Dermis lymphatic vessel endothelial cell (primary cell): ENCODE data around the gene GGT5. TPM values are rescaled to one million over a fixed set of nuclear protein-coding genes. Genes with fewer than 3 reads are reported as not detected.

Experiments used
- total RNA-seq: library from RNA; depleted of rRNA; stranded (reverse); fragments of >200 nt; gene quantifications from 2 replicates; pipeline ENCODE4 v1.2.1, GENCODE V29; 2014

Gene GGT5
- total RNA-seq: 1.8 and 8.9 TPM in 2 replicates

GRCh38 chr22:24245030-24245431 is at the start of gene GGT5:
GGT5 (minus strand) TSS chr22:24245082; CDS start chr22:24244725, 357 bp downstream.

DNA sequence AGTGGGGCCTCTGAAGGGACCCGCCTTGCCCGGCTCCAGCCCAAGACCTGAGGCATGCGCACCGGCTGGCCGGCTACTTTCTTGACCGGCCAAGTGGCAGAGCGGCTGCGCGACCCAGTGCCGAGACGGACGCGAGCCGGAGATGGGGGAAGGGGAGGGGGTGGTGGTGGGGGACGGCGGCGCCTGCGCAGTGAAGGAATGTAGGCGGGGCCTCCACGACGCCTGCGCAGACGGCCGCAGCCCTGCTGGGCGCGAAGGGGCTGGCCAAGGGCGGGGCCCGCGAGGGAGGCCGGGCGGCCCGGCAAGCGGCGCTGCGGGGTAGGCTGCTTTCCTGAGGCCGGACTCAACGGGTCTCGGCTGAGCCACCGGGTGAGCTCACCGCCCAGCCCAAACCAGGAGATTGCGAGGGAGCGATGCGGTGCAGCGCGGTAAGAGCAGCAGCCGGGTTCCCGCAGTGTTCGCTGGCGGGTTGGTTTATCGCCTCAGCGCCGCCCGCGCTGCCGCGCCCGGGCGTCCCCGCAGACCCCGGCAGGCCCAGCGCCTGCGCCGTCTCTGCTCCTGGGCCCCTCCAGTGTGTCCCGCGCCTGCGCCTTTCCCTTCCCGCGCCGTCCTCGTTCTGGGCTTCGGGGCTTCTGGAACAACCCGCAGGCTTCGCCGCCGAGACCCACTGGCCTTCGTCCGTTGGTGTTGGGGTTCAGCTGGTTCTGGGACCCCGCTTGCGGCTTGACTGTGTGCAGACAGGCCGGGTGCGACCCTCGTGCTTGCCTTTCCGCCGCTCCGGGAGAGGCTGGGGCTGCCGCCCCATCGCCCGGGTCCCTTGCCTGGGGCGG is 25.9 kb upstream of the GGT5 start, which contains the start of gene SPECC1L:
Gene SPECC1L (plus strand): TSS at position 276 of the 830 bp plus-strand sequence. CDS start 31,401 bp downstream, outside the sequence.

GRCh38 chr22:24181088-24181995 is 63.5 kb downstream of the GGT5 start, which contains the start of gene SUSD2:
SUSD2 (plus strand) TSS chr22:24181487; CDS start chr22:24181520, 33 bp downstream.

Other genes with a start within 250 kb of the GGT5 start
- gene GSTT4, start 239.6 kb downstream of the GGT5 start, total RNA-seq: not detected in 2 replicates
- gene CABIN1, start 233.8 kb downstream of the GGT5 start, total RNA-seq: 20.3 and 21.7 TPM in 2 replicates
- gene SUSD2, start 63.6 kb downstream of the GGT5 start, total RNA-seq: 0.43 and 0.54 TPM in 2 replicates
- 57.9 and 68.8 TPM in 2 replicates for gene SPECC1L, start 25.7 kb upstream of the GGT5 start, total RNA-seq
- gene ADORA2A, start 182.5 kb upstream of the GGT5 start, total RNA-seq: 1.5 and 2.0 TPM in 2 replicates